22Rv1 (cell line): ENCODE data around the gene USP44.

ENCODE experiments used
- ZFX ChIP-seq: fragments of 450-650 bp; IDR thresholded peaks from 2 replicates; pipeline ENCODE4 v1.6.1; 2017; ENCODE audit warnings: antibody characterized with exemption, borderline replicate concordance
- TF ChIP-seq, protein P1 (sequence below): fragments of 450-650 bp; IDR thresholded peaks from 2 replicates; pipeline ENCODE4 v1.5.1; 2017; ENCODE audit warnings: mild to moderate bottlenecking

DNA sequence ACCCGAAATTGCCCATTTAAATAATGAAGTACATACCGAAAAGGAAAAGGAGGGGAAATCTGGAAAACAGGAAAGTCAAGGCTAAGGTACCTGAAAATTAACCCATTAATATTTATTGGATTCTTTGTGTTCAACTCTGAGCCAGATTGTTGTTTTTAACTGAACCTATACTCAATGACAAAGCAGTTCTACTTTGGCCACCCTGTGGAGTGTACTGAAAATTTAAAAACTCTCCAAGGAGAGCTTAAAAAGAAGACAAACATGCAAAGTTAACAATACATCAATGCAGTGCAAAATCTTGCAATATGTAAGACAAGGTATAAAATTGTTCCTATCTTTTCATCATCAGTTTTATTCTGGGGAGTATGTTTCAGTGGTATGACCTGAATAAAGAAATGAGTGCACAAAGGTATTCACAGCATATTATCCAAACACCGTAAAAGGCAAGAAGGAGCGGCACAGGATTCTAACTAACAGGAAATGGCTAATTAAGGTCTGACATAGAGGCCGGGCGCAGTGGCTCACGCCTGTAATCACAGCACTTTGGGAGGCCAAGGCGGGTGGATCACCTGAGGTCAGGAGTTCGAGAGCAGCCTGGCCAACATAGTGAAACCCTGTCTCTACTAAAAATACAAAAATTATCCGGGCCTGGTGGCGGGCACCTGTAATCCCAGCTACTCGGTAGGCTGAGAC is 1.7 kb downstream of the USP44 start:
- TF ChIP-seq, protein P1, sequence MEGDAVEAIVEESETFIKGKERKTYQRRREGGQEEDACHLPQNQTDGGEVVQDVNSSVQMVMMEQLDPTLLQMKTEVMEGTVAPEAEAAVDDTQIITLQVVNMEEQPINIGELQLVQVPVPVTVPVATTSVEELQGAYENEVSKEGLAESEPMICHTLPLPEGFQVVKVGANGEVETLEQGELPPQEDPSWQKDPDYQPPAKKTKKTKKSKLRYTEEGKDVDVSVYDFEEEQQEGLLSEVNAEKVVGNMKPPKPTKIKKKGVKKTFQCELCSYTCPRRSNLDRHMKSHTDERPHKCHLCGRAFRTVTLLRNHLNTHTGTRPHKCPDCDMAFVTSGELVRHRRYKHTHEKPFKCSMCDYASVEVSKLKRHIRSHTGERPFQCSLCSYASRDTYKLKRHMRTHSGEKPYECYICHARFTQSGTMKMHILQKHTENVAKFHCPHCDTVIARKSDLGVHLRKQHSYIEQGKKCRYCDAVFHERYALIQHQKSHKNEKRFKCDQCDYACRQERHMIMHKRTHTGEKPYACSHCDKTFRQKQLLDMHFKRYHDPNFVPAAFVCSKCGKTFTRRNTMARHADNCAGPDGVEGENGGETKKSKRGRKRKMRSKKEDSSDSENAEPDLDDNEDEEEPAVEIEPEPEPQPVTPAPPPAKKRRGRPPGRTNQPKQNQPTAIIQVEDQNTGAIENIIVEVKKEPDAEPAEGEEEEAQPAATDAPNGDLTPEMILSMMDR, result no peak
- no peak for TF ChIP-seq ZFX
